CD4-positive, alpha-beta T cell treated with Interleukin-6 for 4 hours (primary cell): ENCODE measurements around the gene SPANXN5.
"Not testable (repeated sequence)": the region's sequence is repeated elsewhere in the genome, so short reads cannot be mapped to it uniquely, and the experiment has no call there.

ENCODE experiments used
- DNase-seq: peaks from one replicate; pipeline ENCODE4 v3.0.0-alpha.2; 2020; ENCODE audit warnings: mixed read lengths

The SPANXN5 gene, protein sequence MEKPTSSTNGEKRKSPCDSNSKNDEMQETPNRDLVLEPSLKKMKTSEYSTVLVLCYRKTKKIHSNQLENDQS

DNA sequence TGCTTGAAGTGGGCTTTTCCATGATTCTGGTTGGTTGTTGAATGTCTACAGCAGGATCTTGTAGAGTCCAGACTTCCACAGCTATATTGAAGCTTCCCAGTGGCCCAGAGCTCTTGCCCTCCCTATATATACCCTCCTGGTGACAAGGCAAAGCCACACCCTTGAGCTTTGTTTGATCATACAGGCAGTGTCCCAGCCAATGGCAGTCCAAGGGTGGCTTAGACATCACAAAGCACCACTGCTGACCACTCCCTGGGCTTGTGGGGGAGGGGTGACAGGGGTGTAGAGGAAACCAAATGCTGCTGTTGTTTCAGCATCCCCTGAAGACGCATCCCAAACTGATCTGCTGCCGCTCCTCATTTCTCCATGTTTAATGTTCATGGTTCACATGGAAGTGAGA lies at the start of gene SPANXN5:
Gene SPANXN5, minus strand, starts transcription at position 101 of the 400 bp plus-strand sequence. Its CDS starts 79 bp downstream, at position 22.
- not testable (repeated sequence) for DNase-seq

DNA sequence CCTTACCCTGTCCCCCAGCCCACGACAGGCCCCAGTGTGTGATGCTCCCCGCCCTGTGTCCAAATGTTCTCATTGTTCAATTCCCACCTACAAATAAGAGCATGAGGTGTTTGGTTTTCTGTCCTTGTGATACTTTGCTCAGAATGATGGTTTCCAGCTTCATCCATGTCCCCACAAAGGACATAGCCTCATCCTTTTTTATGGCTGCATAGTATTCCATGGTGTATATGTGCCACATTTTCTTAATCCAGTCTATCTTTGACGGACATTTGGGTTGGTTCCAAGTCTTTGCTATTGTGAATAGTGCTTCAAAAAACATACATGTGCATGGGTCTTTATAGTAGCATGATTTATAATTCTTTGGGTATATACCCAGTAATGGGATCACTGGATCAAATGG lies 46.4 kb upstream of the SPANXN5 start:
- not testable (repeated sequence) for DNase-seq

DNA sequence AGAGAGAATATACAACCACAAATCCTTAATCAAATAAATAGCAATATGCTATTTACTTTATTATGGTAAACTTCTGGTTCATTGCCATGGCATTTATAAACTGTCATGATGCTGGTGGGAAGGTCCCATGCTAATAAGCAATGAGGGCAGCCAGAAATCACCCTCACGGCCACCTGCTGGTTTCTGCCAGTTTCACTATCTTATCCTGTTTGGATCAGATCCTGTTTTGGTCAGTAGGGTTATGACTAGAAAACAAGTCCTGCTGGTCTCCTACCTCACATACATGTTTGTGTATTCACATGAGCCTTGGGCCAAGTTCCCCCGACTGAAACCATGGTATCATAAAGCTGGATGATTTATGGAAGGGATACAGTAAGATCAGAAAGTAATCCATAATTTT lies 41.9 kb upstream of the SPANXN5 start:
- no peak for DNase-seq

DNA sequence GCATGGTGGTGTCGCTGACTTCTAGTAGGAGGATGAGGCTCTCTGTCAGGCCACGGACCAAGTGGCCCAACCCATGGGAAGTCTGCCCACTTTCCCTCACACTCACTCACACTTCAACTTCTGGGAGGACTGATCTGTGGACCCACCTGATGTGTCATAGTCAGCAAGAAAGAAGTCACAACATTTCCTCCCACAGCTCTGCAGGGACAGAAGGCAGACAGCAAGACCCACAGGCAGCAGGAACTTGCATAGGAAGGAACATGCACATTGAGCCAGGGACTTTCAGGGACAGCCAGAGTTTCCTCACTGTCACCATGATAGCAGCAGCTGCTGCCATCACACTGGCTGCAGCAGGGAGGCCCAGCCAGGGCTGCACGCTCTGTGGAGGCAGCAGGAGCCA lies 33.3 kb upstream of the SPANXN5 start:
- no peak for DNase-seq

DNA sequence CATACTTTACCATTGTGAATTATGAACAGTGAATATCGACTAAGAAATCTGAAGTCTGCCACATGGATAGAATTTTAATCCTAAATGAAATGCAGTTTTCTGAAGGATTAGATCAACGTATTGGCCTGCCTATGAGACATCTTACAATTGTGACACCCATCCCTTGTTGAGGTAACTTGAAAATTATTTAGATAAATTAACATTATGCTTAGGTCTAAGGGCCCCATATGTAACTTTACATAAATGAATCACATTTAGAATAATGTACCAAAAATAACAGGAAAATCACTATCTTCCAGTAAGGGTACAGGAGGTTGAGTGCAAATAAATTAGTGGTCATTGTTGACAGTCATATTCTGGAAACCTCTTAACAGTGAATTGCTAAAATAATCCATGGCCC lies 27.4 kb upstream of the SPANXN5 start:
- no peak for DNase-seq

DNA sequence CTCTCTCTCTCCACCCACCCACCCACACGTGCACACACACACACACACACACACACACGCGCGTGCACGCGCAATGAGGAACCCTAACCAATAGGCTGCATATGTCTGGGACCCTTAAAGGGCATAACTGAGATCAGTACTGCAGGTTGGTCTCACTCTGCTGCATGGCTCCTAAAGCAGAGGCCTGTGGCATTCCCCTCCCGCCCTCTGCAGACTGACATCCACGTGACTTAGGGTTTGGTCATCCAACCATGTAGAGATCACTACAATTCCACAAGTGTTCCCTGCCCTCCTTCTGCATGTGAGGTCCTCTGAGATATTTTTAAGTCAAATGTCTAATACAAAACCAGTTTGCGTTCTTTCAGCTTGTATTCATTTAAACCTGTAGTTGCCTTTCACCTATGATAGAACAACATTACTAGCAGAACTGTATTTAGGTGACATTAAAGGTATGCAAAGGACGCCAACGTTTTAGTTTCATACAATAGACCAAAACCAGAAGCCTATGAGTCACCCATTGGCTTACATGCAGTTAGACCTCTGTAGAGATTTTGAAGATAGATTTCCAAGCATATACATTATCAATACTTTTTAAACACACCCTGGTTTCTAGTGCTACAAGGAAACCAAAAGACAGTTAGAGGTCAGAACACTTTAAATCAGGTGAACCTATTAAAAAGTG lies 24.0 kb upstream of the SPANXN5 start:
- DNase-seq, result no peak

DNA sequence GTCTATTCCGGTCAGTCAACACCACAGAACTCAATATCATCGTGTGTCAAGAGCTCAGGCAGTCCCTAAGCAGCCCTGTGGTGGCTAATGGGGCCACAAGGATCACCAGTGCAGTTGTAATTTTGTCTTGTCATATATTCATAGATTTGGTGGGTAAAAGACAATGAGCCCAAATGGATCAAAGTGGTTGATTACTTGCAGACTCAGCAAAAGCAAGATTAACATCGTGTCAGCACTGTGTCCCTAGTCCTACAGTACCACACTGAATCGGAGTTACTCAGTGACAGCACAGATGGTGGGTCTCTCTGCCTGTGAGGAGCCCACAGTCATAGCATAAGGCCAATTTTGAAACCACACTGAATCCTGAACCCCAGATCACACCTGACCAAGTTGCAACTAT lies 22.6 kb upstream of the SPANXN5 start:
- no peak for DNase-seq

DNA sequence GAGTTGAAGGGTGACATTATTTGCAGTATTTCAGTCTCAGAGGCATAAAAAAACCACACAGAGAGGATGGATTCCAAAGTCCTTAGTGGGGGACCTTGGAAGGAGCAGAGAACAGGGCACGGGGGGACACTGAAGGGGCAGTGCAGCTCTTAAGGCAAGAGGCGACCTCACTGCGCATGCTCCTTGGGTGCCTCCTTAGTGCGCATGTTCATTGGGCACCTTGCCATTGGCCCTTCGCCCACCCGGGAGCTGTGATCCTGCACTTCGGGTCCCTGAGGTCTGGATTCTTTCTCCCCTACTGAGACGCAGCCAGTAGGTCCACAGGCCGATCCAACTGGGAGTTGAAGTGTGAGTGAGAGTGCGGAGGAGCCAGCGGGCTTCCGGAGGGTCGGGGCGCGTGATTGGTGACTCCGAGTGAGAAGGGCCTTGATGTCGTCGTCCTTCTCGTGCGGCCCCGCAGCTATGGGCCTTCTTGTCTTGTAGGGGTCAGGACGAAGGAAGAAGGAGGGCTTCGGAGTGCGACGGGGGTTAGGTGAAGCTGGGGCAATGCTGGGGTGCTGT lies 13.9 kb upstream of the SPANXN5 start, which contains the start of gene XAGE5:
Gene XAGE5, plus strand, starts transcription at position 223 of the 561 bp plus-strand sequence. CDS start 1,280 bp downstream, outside the sequence.
- DNase-seq, result no peak

DNA sequence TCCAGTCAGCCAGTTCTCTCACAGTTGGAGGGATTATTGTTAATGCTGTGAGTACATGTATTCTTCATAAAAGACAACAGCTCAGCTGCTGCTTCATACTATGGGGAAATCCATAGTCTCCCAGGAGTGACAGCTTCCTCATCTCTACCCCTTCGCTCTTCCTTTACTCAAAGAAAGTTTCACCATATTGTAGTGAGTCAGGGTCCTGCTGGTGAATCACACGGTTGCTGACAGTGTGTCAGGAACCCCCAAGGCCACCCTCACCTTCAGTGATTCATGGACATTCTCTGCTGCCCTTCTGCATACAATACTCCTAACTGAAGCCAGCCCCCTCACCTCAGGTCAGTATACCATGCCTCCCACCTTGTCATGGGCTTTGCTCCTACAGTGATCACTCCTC lies 7.6 kb upstream of the SPANXN5 start:
- DNase-seq, result not testable (repeated sequence)

DNA sequence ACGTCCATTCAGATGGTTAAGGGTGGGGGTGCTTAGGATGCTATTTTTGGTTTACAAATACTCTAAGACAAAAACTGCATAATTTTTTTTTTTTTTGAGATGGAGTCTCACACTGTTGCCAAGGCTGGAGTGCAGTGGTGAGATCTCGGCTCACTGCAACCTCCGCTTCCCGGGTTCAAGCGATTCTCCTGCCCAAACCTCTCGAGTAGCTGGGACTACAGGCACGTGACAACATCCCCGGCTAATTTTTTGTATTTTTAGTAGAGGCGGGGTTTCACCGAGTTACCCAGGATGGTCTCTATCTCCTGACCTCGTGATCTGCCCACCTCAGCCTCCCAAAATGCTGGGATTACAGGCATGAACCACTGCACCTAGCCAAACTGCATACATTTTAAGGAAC lies 23.7 kb downstream of the SPANXN5 start:
- not testable (repeated sequence) for DNase-seq

DNA sequence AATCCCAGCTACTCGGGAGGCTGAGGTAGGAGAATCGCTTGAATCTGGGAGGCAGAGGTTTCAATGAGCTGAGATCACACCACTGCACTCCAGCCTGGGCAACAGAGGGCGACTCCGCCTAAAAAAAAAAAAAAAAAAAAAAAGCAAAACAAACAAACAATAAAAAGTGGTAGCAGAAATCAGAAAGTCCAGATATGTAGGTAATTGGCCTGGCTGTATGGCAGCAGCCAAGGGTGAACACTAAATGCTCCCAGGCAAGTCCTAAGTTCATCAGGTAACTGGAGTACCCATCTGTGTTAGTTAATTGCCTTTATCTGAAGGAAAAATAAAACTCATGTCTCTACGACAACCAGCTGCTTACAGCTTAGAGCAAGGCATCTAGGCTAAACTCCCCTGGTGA lies 31.2 kb downstream of the SPANXN5 start:
- not testable (repeated sequence) for DNase-seq

DNA sequence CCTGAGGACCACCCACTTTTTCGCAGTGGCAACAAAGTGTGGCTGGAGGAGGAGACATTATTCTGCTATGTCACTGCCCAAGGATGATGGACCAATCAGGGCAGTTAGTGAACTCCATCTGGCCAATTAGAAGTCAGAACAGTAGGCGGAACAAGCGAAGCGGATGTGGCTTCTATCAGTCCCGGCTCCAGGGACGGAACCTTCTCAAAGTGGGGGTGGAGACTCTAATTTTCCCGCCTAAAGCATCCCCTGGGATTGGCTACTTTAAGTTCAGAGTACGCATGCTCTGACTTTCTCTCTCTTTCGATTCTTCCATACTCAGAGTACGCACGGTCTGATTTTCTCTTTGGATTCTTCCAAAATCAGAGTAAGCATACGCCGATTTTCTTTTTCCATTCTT lies 46.3 kb downstream of the SPANXN5 start, which contains the start of gene SSX2B:
Gene SSX2B, plus strand, starts transcription at position 301 of the 400 bp plus-strand sequence. CDS start 1,429 bp downstream, outside the sequence.
- DNase-seq, result not testable (repeated sequence)
